ENCODE data around the gene ZBTB8B. TPM values are rescaled to one million over a fixed set of nuclear protein-coding genes. Genes with fewer than 3 reads are reported as not detected.
"Not testable (repeated sequence)": the region's sequence is repeated elsewhere in the genome, so short reads cannot be mapped to it uniquely, and the experiment has no call there.

The ZBTB8B gene
- total RNA-seq, 5 donors from 2014 or later (not counting 1 experiment from before 2014, with no cell fraction given), result 0.03 TPM; not detected in 4

DNA sequence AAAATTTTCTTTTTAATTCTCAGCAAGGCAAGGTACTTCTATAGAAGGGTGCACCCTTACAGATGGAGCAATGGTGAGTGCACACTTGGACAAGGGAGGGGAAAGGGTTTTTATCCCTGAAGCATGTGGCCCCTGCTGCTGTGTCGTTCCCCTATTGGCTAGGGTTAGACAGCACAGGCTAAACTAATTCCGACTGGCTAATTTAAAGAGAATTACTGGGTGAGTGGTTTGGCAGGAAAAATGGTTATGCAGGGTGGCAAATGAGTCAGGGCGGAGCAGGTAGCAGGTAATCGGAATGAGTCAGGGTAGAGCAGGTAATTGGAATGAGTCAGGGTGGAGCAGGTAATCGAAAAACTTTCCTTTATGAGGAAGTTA lies 15.4 kb upstream of the ZBTB8B start:
- POLR2A ChIA-PET; H3K9me3 ChIP-seq; DNase-seq; CTCF ChIA-PET; H3K4me1 Mint-ChIP-seq; H3K4me3 ChIP-seq (ENCODE audit: control insufficient read depth in 1 of 2, extremely low read depth in 1 of 2, low read length in 1 of 2); H3K36me3 Mint-ChIP-seq; H3K9me3 Mint-ChIP-seq; H3K27ac ChIP-seq (ENCODE audit: low read length); H3K4me3 Mint-ChIP-seq; H3K36me3 ChIP-seq (ENCODE audit: control insufficient read depth in 2 of 2, extremely low read depth in 1 of 2, insufficient read depth in 1 of 2, low read length in 1 of 2); ATAC-seq (replicated peaks in 1 of 4); H3K4me1 ChIP-seq (ENCODE audit: control insufficient read depth in 1 of 2, extremely low read depth in 1 of 2, insufficient read depth in 2 of 2, low read length in 2 of 2): not testable (repeated sequence)
- WGBS (ENCODE audit: insufficient coverage), result 100% methylated on average over 2 of the region's 5 CpGs
- H3K27me3 Mint-ChIP-seq, result peaks cover 24 to 31% of the 10 kb centered on the region in 2 donors
- peaks cover 0 to 51% of the 10 kb centered on the region in 2 experiments for H3K27me3 ChIP-seq (replicated peaks in 1 of 2; ENCODE audit: control insufficient read depth in 2 of 2, extremely low read depth in 1 of 2, insufficient read depth in 2 of 2, low read length in 1 of 2)
- peak overlapping the region in 1 of 2 donors; percentile 24 for H3K27ac Mint-ChIP-seq

DNA sequence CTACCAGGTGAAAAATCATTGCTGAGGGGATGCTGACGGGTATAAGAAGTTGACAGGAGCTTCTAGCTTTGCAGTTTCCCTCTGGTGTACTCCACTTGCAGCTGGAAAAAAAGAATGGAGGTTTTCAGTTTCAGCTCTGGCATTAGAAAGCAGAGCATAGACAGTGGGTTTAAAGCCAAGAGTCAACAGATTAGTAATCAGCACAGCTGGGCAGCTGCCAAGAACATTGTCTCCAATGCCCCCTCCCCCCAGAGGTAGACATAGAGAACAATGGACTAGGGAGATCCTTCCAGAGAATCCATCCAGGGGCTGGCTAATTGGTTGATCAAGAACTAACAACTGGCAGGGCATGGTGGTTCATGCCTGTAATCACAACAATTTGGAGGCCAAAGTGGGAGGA lies 10.1 kb upstream of the ZBTB8B start:
- no peaks in the 10 kb centered on the region for H3K4me1 ChIP-seq (ENCODE audit: control insufficient read depth in 1 of 2, extremely low read depth in 1 of 2, insufficient read depth in 2 of 2, low read length in 2 of 2)
- H3K27me3 ChIP-seq (replicated peaks in 1 of 2; ENCODE audit: control insufficient read depth in 2 of 2, extremely low read depth in 1 of 2, insufficient read depth in 2 of 2, low read length in 1 of 2), result peaks cover 0 to 40% of the 10 kb centered on the region in 2 experiments
- DNase-seq (no peak), ATAC-seq (replicated peaks in 1 of 4) (no peak)
- no peak overlapping the region for H3K27ac ChIP-seq (ENCODE audit: low read length)
- H3K27me3 Mint-ChIP-seq, result peaks cover 5 to 15% of the 10 kb centered on the region in 2 donors
- CTCF ChIA-PET, result interaction anchor here in 1 of 2 donors (0.6 kb wide), 1 partner anchor 66 kb away, joined by 4 read pairs; no protein-coding TSS in a partner anchor
- no peaks in the 10 kb centered on the region for H3K9me3 ChIP-seq
- POLR2A ChIA-PET, result no interaction called here
- H3K4me3 ChIP-seq (ENCODE audit: control insufficient read depth in 1 of 2, extremely low read depth in 1 of 2, low read length in 1 of 2), result no peak overlapping the region
- H3K4me1 Mint-ChIP-seq, result no peaks in the 10 kb centered on the region
- no peaks in the 10 kb centered on the region for H3K36me3 Mint-ChIP-seq
- H3K27ac Mint-ChIP-seq, result no peak overlapping the region
- 60% methylated on average over 1 of the region's 1 CpG for WGBS (ENCODE audit: insufficient coverage)
- H3K9me3 Mint-ChIP-seq, result peaks cover under 1 to 17% (median 13%) of the 10 kb centered on the region in 3 donors
- H3K4me3 Mint-ChIP-seq, result no peak overlapping the region
- H3K36me3 ChIP-seq (ENCODE audit: control insufficient read depth in 2 of 2, extremely low read depth in 1 of 2, insufficient read depth in 1 of 2, low read length in 1 of 2), result no peaks in the 10 kb centered on the region

DNA sequence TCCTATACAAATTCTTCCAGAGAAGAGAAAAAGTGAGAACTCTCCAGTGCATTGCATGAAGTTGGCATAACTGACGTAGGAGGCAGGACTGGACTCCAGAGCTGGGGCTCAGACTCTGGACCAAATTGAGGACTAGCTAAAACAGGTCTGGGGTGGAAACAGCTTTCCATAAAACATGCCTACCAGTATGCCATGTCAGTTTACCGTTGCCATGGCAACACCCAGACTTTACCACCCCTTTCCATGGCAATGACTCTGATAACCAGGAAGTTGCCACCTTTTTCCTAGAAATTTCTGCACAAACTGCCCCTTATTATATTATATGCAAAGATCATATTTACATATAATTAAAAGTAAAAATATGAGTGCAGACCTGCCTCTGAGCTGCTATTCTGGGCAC lies 8.9 kb upstream of the ZBTB8B start:
- no peak overlapping the region for H3K4me3 Mint-ChIP-seq
- no peak overlapping the region for H3K27ac Mint-ChIP-seq
- Histone ChIP-seq H3K27me3 (replicated peaks in 1 of 2; ENCODE audit: control insufficient read depth in 2 of 2, extremely low read depth in 1 of 2, insufficient read depth in 2 of 2, low read length in 1 of 2) (peaks cover 0 to 37% of the 10 kb centered on the region in 2 experiments), H3K36me3 (ENCODE audit: control insufficient read depth in 2 of 2, extremely low read depth in 1 of 2, insufficient read depth in 1 of 2, low read length in 1 of 2) (no peaks in the 10 kb centered on the region), H3K4me3 (ENCODE audit: control insufficient read depth in 1 of 2, extremely low read depth in 1 of 2, low read length in 1 of 2) (no peak overlapping the region), H3K27ac (ENCODE audit: low read length) (no peak overlapping the region), H3K4me1 (ENCODE audit: control insufficient read depth in 1 of 2, extremely low read depth in 1 of 2, insufficient read depth in 2 of 2, low read length in 2 of 2) (no peaks in the 10 kb centered on the region), H3K9me3 (no peaks in the 10 kb centered on the region)
- CTCF ChIA-PET, result no interaction called here
- H3K36me3 Mint-ChIP-seq, result no peaks in the 10 kb centered on the region
- no peaks in the 10 kb centered on the region for H3K4me1 Mint-ChIP-seq
- H3K27me3 Mint-ChIP-seq, result peaks cover 0 to 9% of the 10 kb centered on the region in 2 donors
- POLR2A ChIA-PET, result no interaction called here
- no peak for DNase-seq
- WGBS (ENCODE audit: insufficient coverage), result 100% methylated on average over 1 of the region's 2 CpGs
- no peak for ATAC-seq (replicated peaks in 1 of 4)
- H3K9me3 Mint-ChIP-seq, result peaks cover 0 to 17% (median 13%) of the 10 kb centered on the region in 3 donors

DNA sequence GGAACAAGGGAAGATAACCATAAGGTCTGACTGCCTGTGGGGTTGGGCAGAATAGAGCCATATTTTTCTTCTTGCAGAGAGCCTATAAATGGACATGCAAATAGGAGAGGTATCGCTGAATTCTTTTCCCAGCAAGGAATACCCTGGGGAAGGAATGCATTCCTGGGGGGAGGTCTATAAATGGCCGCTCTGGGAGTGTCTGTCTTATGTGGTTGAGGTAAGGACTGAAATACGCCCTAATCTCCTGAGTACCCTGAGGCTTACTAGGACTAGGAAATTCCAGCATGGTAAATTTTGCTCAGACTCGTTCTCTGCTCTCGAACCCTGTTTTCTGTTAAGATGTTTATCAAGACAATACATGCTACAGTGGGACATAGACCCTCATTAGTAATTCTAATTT lies 6.1 kb upstream of the ZBTB8B start:
- peaks cover 0 to 33% of the 10 kb centered on the region in 2 experiments for H3K27me3 ChIP-seq (replicated peaks in 1 of 2; ENCODE audit: control insufficient read depth in 2 of 2, extremely low read depth in 1 of 2, insufficient read depth in 2 of 2, low read length in 1 of 2)
- H3K9me3 ChIP-seq; H3K27ac ChIP-seq (ENCODE audit: low read length); CTCF ChIA-PET; H3K4me1 ChIP-seq (ENCODE audit: control insufficient read depth in 1 of 2, extremely low read depth in 1 of 2, insufficient read depth in 2 of 2, low read length in 2 of 2); POLR2A ChIA-PET; H3K27ac Mint-ChIP-seq; DNase-seq; H3K4me3 Mint-ChIP-seq; H3K36me3 ChIP-seq (ENCODE audit: control insufficient read depth in 2 of 2, extremely low read depth in 1 of 2, insufficient read depth in 1 of 2, low read length in 1 of 2); H3K4me1 Mint-ChIP-seq; H3K36me3 Mint-ChIP-seq; H3K4me3 ChIP-seq (ENCODE audit: control insufficient read depth in 1 of 2, extremely low read depth in 1 of 2, low read length in 1 of 2); ATAC-seq (replicated peaks in 1 of 4): not testable (repeated sequence)
- H3K27me3 Mint-ChIP-seq, result peaks cover 20 to 24% of the 10 kb centered on the region in 2 donors
- H3K9me3 Mint-ChIP-seq, result peaks cover 0 to 17% (median 13%) of the 10 kb centered on the region in 3 donors
- WGBS (ENCODE audit: insufficient coverage), result 76% methylated on average over 3 of the region's 5 CpGs

DNA sequence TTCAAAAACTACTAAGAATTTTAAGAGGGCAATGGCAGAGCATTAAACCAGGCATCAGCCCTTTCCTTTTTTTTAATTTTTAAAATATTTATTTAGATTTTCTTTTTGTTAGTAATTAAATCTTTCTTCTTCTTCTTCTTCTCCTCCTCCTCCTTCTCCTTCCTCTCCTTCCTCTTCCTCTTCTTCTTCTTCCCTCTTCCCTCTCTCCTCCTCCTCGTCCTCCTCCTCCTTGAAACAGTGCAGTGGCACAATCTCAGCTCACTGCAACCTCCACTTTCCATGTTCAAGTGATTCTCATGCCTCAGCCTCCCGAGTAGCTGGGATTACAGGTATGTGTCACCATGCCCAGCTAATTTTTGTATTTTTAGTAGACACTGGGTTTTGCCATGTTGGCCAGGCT lies 1.9 kb upstream of the ZBTB8B start:
- DNase-seq; H3K36me3 ChIP-seq (ENCODE audit: control insufficient read depth in 2 of 2, extremely low read depth in 1 of 2, insufficient read depth in 1 of 2, low read length in 1 of 2); H3K36me3 Mint-ChIP-seq; H3K9me3 ChIP-seq; ATAC-seq (replicated peaks in 1 of 4); CTCF ChIA-PET; H3K4me3 Mint-ChIP-seq; H3K27ac Mint-ChIP-seq; H3K27ac ChIP-seq (ENCODE audit: low read length); POLR2A ChIA-PET; H3K4me3 ChIP-seq (ENCODE audit: control insufficient read depth in 1 of 2, extremely low read depth in 1 of 2, low read length in 1 of 2): not testable (repeated sequence)
- Mint-ChIP-seq H3K4me1 (peaks cover 15 to 18% (median 16%) of the 10 kb centered on the region in 3 donors), H3K27me3 (peaks cover 46 to 55% of the 10 kb centered on the region in 2 donors), H3K9me3 (peaks cover 0 to 15% (median 13%) of the 10 kb centered on the region in 3 donors)
- Histone ChIP-seq H3K27me3 (replicated peaks in 1 of 2; ENCODE audit: control insufficient read depth in 2 of 2, extremely low read depth in 1 of 2, insufficient read depth in 2 of 2, low read length in 1 of 2) (peaks cover 4 to 60% of the 10 kb centered on the region in 2 experiments), H3K4me1 (ENCODE audit: control insufficient read depth in 1 of 2, extremely low read depth in 1 of 2, insufficient read depth in 2 of 2, low read length in 2 of 2) (peaks cover 0 to 20% of the 10 kb centered on the region in 2 experiments)
- 70% methylated on average over 2 of the region's 2 CpGs for WGBS (ENCODE audit: insufficient coverage)

DNA sequence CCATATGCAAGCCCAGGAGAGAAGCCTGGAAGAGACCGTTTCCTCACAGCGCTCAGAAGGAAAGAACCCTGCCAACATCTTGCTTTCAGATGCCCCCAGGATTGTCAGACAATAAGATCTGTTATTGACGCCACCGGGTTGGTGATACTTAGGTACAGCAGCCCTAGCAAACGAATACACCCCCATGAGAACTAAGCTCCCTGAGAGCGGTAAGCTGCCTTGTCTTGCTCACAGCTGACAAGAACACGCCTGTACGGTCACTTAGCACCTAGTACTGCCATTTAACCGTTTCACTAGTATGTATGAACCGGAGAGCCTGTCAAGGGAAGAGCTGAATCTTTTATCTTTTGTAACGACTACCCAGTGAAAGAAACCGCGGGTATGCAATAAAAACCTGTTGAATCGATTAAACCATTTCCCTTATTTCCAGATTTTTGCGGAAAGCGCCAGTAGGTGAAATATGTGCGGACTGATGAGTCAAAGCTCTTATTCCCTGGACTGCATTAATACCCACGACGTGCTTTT lies 619 bp upstream of the ZBTB8B start:
- Histone ChIP-seq H3K4me1 (ENCODE audit: control insufficient read depth in 1 of 2, extremely low read depth in 1 of 2, insufficient read depth in 2 of 2, low read length in 2 of 2) (peaks cover 0 to 20% of the 10 kb centered on the region in 2 experiments), H3K9me3 (no peaks in the 10 kb centered on the region), H3K4me3 (ENCODE audit: control insufficient read depth in 1 of 2, extremely low read depth in 1 of 2, low read length in 1 of 2) (peak overlapping the region; percentile 7 to 39), H3K36me3 (ENCODE audit: control insufficient read depth in 2 of 2, extremely low read depth in 1 of 2, insufficient read depth in 1 of 2, low read length in 1 of 2) (no peaks in the 10 kb centered on the region), H3K27me3 (replicated peaks in 1 of 2; ENCODE audit: control insufficient read depth in 2 of 2, extremely low read depth in 1 of 2, insufficient read depth in 2 of 2, low read length in 1 of 2) (peaks cover 4 to 71% of the 10 kb centered on the region in 2 experiments), H3K27ac (ENCODE audit: low read length) (no peak overlapping the region)
- DNase-seq (peak in 1 of 35 experiments; percentile 6), ATAC-seq (replicated peaks in 1 of 4) (peak in 3 of 4 experiments; percentile 17 to 47 (median 23))
- Mint-ChIP-seq H3K4me3 (peak overlapping the region; percentile 50 to 70 (median 60)), H3K4me1 (peaks cover 15 to 18% (median 16%) of the 10 kb centered on the region in 3 donors), H3K27ac (peak overlapping the region in 1 of 2 donors; percentile 29), H3K9me3 (peaks cover 0 to 4% (median 3%) of the 10 kb centered on the region in 3 donors), H3K36me3 (no peaks in the 10 kb centered on the region), H3K27me3 (peaks cover 54 to 58% of the 10 kb centered on the region in 2 donors)
- ChIA-PET CTCF (no interaction called here), POLR2A (no interaction called here)
- WGBS (ENCODE audit: insufficient coverage), result 21% methylated on average over 10 of the region's 19 CpGs

Data from T-cell (primary cell).